Lung (tissue), 16 donors: ENCODE data around the gene CTSC. TPM values are rescaled to one million over a fixed set of nuclear protein-coding genes. Genes with fewer than 3 reads are reported as not detected.

Source experiments
- ATAC-seq: fragments of 200-7000 bp; cut with Tn5 transposase; one replicate; pipeline ENCODE4 v1.9.1; 2020; ENCODE audit warnings: moderate number of reproducible peaks; ENCODE audit not compliant: insufficient read depth, low FRiP score
- DNase-seq, 3 donors: peaks; one replicate each; pipeline ENCODE4 v3.0.0-alpha.2; 2013 to 2017
- H3K27ac ChIP-seq, 2 donors: one replicate each; pipeline ENCODE4 v1.5.1; 2013; ENCODE audit warnings: mild to moderate bottlenecking in 2 of 2, moderate library complexity in 2 of 2, control low read depth in 1 of 2, inconsistent platforms in 1 of 2, low read depth in 1 of 2, low read length in 1 of 2
- H3K27me3 ChIP-seq, 3 donors: one replicate each; pipeline ENCODE4 v1.5.1; 2013; ENCODE audit warnings: low read length in 2 of 3; ENCODE audit not compliant: control insufficient read depth in 3 of 3, insufficient read depth in 3 of 3
- H3K36me3 ChIP-seq, 4 donors: one replicate each; pipeline ENCODE4 v1.5.1; 2013; ENCODE audit warnings: low read length in 4 of 4, mild to moderate bottlenecking in 1 of 4, moderate library complexity in 1 of 4; ENCODE audit not compliant: control insufficient read depth in 4 of 4, insufficient read depth in 4 of 4
- H3K4me1 ChIP-seq, 5 donors: one replicate each; pipeline ENCODE4 v1.5.1; 2013; ENCODE audit warnings: low read length in 5 of 5, mild to moderate bottlenecking in 2 of 5, moderate library complexity in 1 of 5; ENCODE audit not compliant: control insufficient read depth in 5 of 5, insufficient read depth in 5 of 5
- H3K4me3 ChIP-seq: one replicate; pipeline ENCODE4 v1.5.1; 2013; ENCODE audit warnings: mild to moderate bottlenecking, control low read depth, moderate library complexity
- H3K9ac ChIP-seq, 2 donors: one replicate each; pipeline ENCODE4 v1.5.1; 2013; ENCODE audit warnings: low read length in 2 of 2, control low read depth in 1 of 2; ENCODE audit not compliant: insufficient read depth in 1 of 2
- H3K9me3 ChIP-seq, 4 donors: one replicate each; pipeline ENCODE4 v1.5.1; 2013; ENCODE audit warnings: low read length in 3 of 4, mild to moderate bottlenecking in 1 of 4, moderate library complexity in 1 of 4; ENCODE audit not compliant: control insufficient read depth in 4 of 4, insufficient read depth in 3 of 4
- CTCF ChIP-seq: IDR thresholded peaks from 2 replicates; pipeline ENCODE4 v1.5.1; 2012; ENCODE audit warnings: mild to moderate bottlenecking; ENCODE audit errors: control extremely low read depth, extremely low read depth
- WGBS, 2 donors: extraction: QIAGEN DNeasy Blood & Tissue Kit; methylation state at CpG; one replicate each; pipeline ENCODE4 v1.1.7; 2013; 5-methylcytosine and 5-hydroxymethylcytosine counted together
- long read RNA-seq, 5 donors: transcript quantifications; one replicate each; lab custom pipeline, GENCODE V29; 2026
- polyA plus RNA-seq, 2 donors: library from polyadenylated mRNA; stranded (reverse); fragments of 200-250 nt; gene quantifications; one replicate each; pipeline ENCODE4 v1.2.1, GENCODE V29; 2013
- total RNA-seq, 2 donors: library from RNA; depleted of rRNA in 1 of 2; stranded (reverse); fragments of >200 nt in 1 of 2; gene quantifications; one replicate each; pipeline ENCODE4 v1.2.1, GENCODE V29; 2014 to 2021
- donor health status: control.
- donor health status: control.
- donor health status: Bipolar disorder and iron deficiency.
- donor health status: healthy.
- donor health status: DM: yes; HTN: yes; CAD: no.

CTSC gene
- total RNA-seq (100 to 1,000 TPM in 1 of 2 donors, 10 to 100 TPM in 1; 87.1 to 304 TPM), polyA plus RNA-seq (100 to 1,000 TPM; 137 to 363 TPM)
- long read RNA-seq, donor 1, full-length matches to known transcripts = 73 of 79 reads
- long read RNA-seq, donor 1, partial matches to known transcripts = 6 of 79 reads
- long read RNA-seq, donor 1, other reads (novel, unspliced or antisense) = 0 of 79 reads
- long read RNA-seq, donor 2, full-length matches to known transcripts = 19 of 19 reads
- long read RNA-seq, donor 2, partial matches to known transcripts = 0 of 19 reads
- long read RNA-seq, donor 2, other reads (novel, unspliced or antisense) = 0 of 19 reads
- long read RNA-seq, donor 3, full-length matches to known transcripts = 30 of 30 reads
- long read RNA-seq, donor 3, partial matches to known transcripts = 0 of 30 reads
- long read RNA-seq, donor 3, other reads (novel, unspliced or antisense) = 0 of 30 reads
- long read RNA-seq, donor 4, full-length matches to known transcripts = 25 of 41 reads
- long read RNA-seq, donor 4, partial matches to known transcripts = 16 of 41 reads
- long read RNA-seq, donor 4, other reads (novel, unspliced or antisense) = 0 of 41 reads
- long read RNA-seq, donor 5, full-length matches to known transcripts = 64 of 77 reads
- long read RNA-seq, donor 5, partial matches to known transcripts = 13 of 77 reads
- long read RNA-seq, donor 5, other reads (novel, unspliced or antisense) = 0 of 77 reads

GRCh38 chr11:88337181-88337986 is at the start of gene CTSC:
Gene CTSC (minus strand): TSS chr11:88337736. CDS start chr11:88337672, 64 bp downstream.
- H3K4me3 ChIP-seq = peak within 1 kb of the TSS; percentile 80
- no peaks in the 10 kb centered on the region for H3K27me3 ChIP-seq
- no peaks in the 10 kb centered on the region for H3K9me3 ChIP-seq
- TF ChIP-seq CTCF = no peak
- H3K4me1 ChIP-seq = peaks cover 0 to 29% (median 9%) of the 10 kb centered on the region in 5 donors
- H3K36me3 ChIP-seq = peaks cover 0 to 18% (median 8%) of the 10 kb centered on the region in 4 donors
- peak within 1 kb of the TSS; percentile 84 to 86 for H3K9ac ChIP-seq
- whole genome bisulfite sequencing, 2 donors = 1 to 2% methylated on average over 53 to 54 of the region's 54 CpGs
- peak; percentile 96 to 98 (median 96) for DNase-seq
- peak; percentile 94 for ATAC-seq
- H3K27ac ChIP-seq = peak within 1 kb of the TSS; percentile 36 to 98

- H3K4me3 ChIP-seq = no peak overlapping the region
- no peak for TF ChIP-seq CTCF
- H3K9ac ChIP-seq = no peak overlapping the region
- DNase-seq (peak in 2 of 3 donors; percentile 46 to 56), ATAC-seq (no peak)
- H3K4me1 ChIP-seq = peaks cover 0 to 25% (median 5%) of the 10 kb centered on the region in 5 donors
- no peaks in the 10 kb centered on the region for H3K27me3 ChIP-seq
- 82 to 88% methylated on average over 3 of the region's 3 CpGs for WGBS, 2 donors
- no peaks in the 10 kb centered on the region for H3K9me3 ChIP-seq
- H3K27ac ChIP-seq = no peak overlapping the region
- no peaks in the 10 kb centered on the region for H3K36me3 ChIP-seq
Measured at GRCh38 chr11:88384669-88385005, 47.1 kb upstream of the CTSC start.

- H3K4me3 ChIP-seq = no peak overlapping the region
- H3K27me3 ChIP-seq = no peaks in the 10 kb centered on the region
- TF ChIP-seq CTCF = no peak
- ATAC-seq (no peak), DNase-seq (no peak)
- peaks cover 0 to 25% (median 5%) of the 10 kb centered on the region in 5 donors for H3K4me1 ChIP-seq
- H3K36me3 ChIP-seq = no peaks in the 10 kb centered on the region
- 78 to 79% methylated on average over 4 of the region's 4 CpGs for WGBS, 2 donors
- H3K27ac ChIP-seq = no peak overlapping the region
- no peaks in the 10 kb centered on the region for H3K9me3 ChIP-seq
- no peak overlapping the region for H3K9ac ChIP-seq
Measured at GRCh38 chr11:88384004-88384668, 46.6 kb upstream of the CTSC start.
